ENCODE data around the gene ARHGAP10. TPM values are rescaled to one million over a fixed set of nuclear protein-coding genes. Genes with fewer than 3 reads are reported as not detected.

ARHGAP10 gene
- total and polyA plus RNA-seq, 12 donors = 33.9 to 71.1 (median 60.7) TPM

- H3K27ac ChIP-seq = peak overlapping the region in 2 of 10 donors; percentile 27 to 86
- DNase-seq (no peak), ATAC-seq (no peak)
- intact Hi-C loops (cut with DNase I) = no loop called here
- no peaks in the 10 kb centered on the region for H3K9me3 ChIP-seq
- peaks cover 0 to 2% (median 0%) of the 10 kb centered on the region in 9 donors for H3K36me3 ChIP-seq
- H3K4me1 ChIP-seq = peaks cover 0 to 40% (median 11%) of the 10 kb centered on the region in 9 donors
- H3K27me3 ChIP-seq = no peaks in the 10 kb centered on the region
- no peak for TF ChIP-seq CTCF (IDR thresholded peaks at IDR 0.05)
- WGBS, 2 donors = 84 to 88% methylated on average over 7 of the region's 7 CpGs
- no peak overlapping the region for H3K4me3 ChIP-seq
These were observed 309.9 kb downstream of the ARHGAP10 start for GRCh38 chr4:148041606-148042329.

- DNase-seq (peak; percentile 72 to 78), ATAC-seq (peak; percentile 87 to 97 (median 94))
- Histone ChIP-seq H3K27ac (peak overlapping the region; percentile 59 to 92 (median 84)), H3K4me3 (peak overlapping the region in 3 of 10 donors; percentile 5 to 14 (median 7)), H3K36me3 (peaks cover 0 to 19% (median 0%) of the 10 kb centered on the region in 9 donors), H3K27me3 (no peaks in the 10 kb centered on the region), H3K4me1 (peaks cover 0 to 49% (median 13%) of the 10 kb centered on the region in 9 donors), H3K9me3 (no peaks in the 10 kb centered on the region)
- intact Hi-C loops (cut with DNase I) = no loop called here
- TF ChIP-seq CTCF (IDR thresholded peaks at IDR 0.05) = no peak
- WGBS, 2 donors = 54 to 75% methylated on average over 9 of the region's 9 CpGs
These were observed 312.4 kb downstream of the ARHGAP10 start for GRCh38 chr4:148044089-148044911.

GRCh38 chr4:148044912-148045352 lies 313.0 kb downstream of the ARHGAP10 start:
- peak in 5 of 9 donors; percentile 23 to 50 (median 32) for TF ChIP-seq CTCF (IDR thresholded peaks at IDR 0.05)
- 43 to 53% methylated on average over 4 of the region's 4 CpGs for WGBS, 2 donors
- Histone ChIP-seq H3K27me3 (no peaks in the 10 kb centered on the region), H3K36me3 (peaks cover 0 to 19% (median 0%) of the 10 kb centered on the region in 9 donors), H3K4me1 (peaks cover 0 to 50% (median 13%) of the 10 kb centered on the region in 9 donors), H3K9me3 (no peaks in the 10 kb centered on the region), H3K27ac (peak overlapping the region; percentile 59 to 92 (median 84)), H3K4me3 (peak overlapping the region in 1 of 10 donors; percentile 14)
- intact Hi-C loops (cut with DNase I) = no loop called here
- ATAC-seq (peak; percentile 12 to 68 (median 36)), DNase-seq (no peak)

GRCh38 chr4:148048598-148048997 lies 316.7 kb downstream of the ARHGAP10 start:
- Histone ChIP-seq H3K4me1 (peaks cover 0 to 64% (median 43%) of the 10 kb centered on the region in 9 donors), H3K9me3 (no peaks in the 10 kb centered on the region), H3K4me3 (peak overlapping the region in 1 of 10 donors; percentile 10), H3K27me3 (no peaks in the 10 kb centered on the region), H3K27ac (peak overlapping the region; percentile 41 to 92 (median 70)), H3K36me3 (peaks cover 0 to 19% (median 0%) of the 10 kb centered on the region in 9 donors)
- WGBS, 2 donors = 46 to 54% methylated on average over 4 of the region's 4 CpGs
- no peak for TF ChIP-seq CTCF (IDR thresholded peaks at IDR 0.05)
- intact Hi-C loops (cut with DNase I) = no loop called here
- ATAC-seq = no peak
- DNase-seq = no peak
